Measurements from ENCODE around the gene LAMA2.

Gene LAMA2

DNA sequence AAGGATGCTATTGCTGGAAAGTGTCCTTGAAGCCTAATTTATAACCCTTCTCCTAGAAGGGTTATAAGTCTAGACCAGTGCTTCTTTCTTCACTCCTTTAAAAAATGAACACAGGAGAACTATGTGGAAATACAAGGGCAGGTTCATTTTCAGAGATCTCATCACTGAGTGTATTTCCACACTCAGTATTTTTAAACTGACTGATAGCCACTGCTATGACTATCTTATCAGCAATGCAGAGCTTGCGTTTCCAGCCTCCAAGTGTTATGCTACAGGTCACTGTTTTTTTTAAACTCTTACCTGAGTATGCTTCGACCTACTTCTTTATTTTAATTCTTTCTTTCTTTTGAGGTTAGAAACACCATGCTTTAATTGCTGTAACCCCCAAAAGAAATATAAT, 508.0 kb downstream of the LAMA2 start:
- no peak for DNase-seq

GRCh38 chr6:129393654-129394053, 510.7 kb downstream of the LAMA2 start:
- DNase-seq, result no peak

GRCh38 chr6:129398764-129399163, 515.8 kb downstream of the LAMA2 start:
- no peak for DNase-seq

- DNase-seq, result no peak
Observed at GRCh38 chr6:129402244-129402643, 519.3 kb downstream of the LAMA2 start.

GRCh38 chr6:129411092-129411491, 528.2 kb downstream of the LAMA2 start:
- DNase-seq, result no peak

GRCh38 chr6:129416337-129416990, 533.5 kb downstream of the LAMA2 start:
- DNase-seq, result no peak

- DNase-seq, result no peak
Observed at GRCh38 chr6:129417416-129418086, 534.6 kb downstream of the LAMA2 start.

- no peak for DNase-seq
Observed at GRCh38 chr6:129419324-129419723, 536.4 kb downstream of the LAMA2 start.

GRCh38 chr6:129426343-129426742, 543.4 kb downstream of the LAMA2 start:
- DNase-seq, result no peak

- DNase-seq, result no peak
Observed at GRCh38 chr6:129429956-129430355, 547.0 kb downstream of the LAMA2 start.

- no peak for DNase-seq
Observed at GRCh38 chr6:129432738-129433137, 549.8 kb downstream of the LAMA2 start.

- no peak for DNase-seq
Observed at GRCh38 chr6:129434091-129434490, 551.2 kb downstream of the LAMA2 start.

DNA sequence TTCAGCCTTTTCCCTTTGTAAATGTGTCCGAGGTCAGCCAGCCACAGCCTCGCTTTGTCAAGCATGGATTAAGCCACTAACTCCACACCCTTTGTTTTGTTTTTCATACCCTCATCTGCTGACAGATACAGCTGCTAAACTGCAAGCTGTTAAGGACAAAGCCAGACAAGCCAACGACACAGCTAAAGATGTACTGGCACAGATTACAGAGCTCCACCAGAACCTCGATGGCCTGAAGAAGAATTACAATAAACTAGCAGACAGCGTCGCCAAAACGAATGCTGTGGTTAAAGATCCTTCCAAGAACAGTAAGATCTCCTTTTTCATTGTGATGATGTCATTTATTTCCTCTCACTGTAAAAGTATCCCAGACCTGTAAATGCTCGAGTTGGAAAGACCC, 557.8 kb downstream of the LAMA2 start:
- no peak for DNase-seq

- no peak for DNase-seq
Observed at GRCh38 chr6:129444683-129445082, 561.7 kb downstream of the LAMA2 start.

DNA sequence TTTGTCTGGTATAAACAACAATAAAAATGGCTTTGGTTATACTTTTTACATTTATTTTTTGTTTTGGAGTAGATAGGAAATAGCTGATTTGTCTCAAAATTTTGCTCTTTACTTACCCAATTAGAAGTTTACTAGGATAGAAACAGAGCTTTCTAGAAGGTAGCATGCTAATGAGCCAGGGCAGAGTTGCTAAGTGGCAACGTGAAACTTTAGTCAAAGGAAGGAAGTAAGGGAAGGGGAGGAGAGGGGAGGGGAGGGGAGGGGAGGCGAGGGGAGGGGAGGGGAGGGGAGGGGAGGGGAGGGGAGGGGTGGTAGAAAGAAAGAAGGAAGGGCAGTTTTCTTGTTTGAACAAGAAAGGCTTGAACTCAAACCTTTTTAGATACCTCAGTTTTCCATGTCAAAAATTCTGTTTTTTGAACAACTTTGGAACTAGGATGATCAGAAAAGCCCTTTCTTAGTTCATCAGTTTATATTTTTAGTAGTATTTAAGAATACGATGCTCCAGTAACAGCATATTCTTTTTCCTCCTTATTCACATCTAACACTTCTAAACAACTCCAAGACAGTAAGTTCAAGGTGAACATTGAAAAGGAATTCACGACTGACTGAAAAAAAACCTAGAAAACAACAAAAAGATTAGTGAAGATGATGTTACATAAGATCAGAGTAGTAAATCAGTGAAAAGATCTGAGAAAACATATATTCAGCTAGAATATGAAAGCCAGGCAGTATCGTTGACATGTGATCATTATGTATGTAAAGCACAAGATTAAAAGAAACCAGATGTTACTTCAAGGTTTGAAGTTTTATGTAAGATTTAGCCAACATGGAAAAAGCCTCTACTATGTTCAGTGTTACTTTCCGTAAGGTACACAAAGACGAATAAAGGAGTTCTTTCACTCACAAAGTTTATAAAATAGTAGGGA, 563.6 kb downstream of the LAMA2 start:
- no peak for DNase-seq

GRCh38 chr6:129447198-129447565, 564.2 kb downstream of the LAMA2 start:
- DNase-seq, result no peak

GRCh38 chr6:129448965-129449364, 566.0 kb downstream of the LAMA2 start:
- no peak for DNase-seq

GRCh38 chr6:129451187-129451586, 568.2 kb downstream of the LAMA2 start:
- DNase-seq, result no peak

DNA sequence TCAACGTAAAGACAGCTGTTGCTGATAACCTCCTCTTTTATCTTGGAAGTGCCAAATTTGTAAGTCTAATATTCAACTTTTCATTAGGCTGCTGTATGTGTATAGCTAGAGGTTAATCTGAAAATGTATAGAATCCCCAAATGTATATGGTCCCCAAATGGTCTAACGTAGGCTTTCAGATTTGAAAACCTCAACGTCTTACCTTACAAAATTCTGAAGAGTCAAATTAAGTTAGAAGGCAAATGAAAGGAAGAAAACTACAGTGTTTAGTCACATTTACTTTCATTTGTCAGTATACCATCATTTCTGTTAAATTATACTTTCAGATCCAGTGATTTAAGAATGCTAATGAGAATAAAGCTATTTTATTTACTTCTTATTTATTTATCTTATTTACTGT, 570.1 kb downstream of the LAMA2 start:
- no peak for DNase-seq

GRCh38 chr6:129454488-129454887, 571.5 kb downstream of the LAMA2 start:
- DNase-seq, result no peak

DNA sequence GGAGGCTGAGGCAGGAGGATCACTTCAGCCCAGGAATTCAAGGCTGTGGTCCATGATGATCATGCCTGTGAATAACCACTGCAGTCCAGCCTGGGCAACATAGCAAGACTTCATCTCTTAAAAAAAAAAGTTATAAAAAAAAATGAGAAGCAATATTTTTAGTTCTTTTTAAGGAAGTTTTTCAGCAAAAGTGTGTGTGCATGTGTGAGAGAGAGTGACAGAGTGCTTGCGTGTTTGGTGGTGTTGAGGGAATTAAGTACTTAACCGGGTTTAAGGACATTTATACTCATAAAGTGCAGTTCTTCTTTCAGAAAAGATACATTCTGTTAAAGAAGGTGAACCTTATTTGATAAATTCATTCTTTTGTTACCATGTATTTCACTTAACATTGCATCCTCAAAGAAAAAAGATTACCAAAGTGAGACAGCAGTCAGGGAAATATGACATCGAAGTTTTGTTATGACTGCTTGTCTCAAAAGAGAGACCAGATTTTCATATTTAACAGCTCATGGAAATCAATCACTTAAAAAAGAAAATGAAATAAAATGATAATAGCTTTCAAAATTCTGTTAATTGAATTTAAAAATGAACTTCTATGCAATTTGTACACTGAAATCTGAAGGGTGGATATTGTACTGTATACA, 572.3 kb downstream of the LAMA2 start:
- DNase-seq, result no peak

DNA sequence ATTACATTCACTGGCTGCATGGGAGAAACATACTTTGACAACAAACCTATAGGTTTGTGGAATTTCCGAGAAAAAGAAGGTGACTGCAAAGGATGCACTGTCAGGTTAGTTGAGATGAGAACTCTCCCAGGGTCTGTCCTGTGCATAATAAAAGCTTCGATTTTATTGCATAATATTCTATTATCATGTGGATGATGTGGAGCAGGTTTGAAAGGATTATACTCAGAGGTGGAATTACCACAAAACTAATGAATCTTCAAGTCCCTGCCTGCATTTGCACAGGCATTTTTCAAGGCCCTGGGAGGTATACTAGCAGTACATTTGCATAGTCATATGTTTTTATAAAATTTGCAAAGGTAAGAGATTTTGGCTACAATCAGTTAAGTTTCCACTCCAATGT, 577.3 kb downstream of the LAMA2 start:
- no peak for DNase-seq

DNA sequence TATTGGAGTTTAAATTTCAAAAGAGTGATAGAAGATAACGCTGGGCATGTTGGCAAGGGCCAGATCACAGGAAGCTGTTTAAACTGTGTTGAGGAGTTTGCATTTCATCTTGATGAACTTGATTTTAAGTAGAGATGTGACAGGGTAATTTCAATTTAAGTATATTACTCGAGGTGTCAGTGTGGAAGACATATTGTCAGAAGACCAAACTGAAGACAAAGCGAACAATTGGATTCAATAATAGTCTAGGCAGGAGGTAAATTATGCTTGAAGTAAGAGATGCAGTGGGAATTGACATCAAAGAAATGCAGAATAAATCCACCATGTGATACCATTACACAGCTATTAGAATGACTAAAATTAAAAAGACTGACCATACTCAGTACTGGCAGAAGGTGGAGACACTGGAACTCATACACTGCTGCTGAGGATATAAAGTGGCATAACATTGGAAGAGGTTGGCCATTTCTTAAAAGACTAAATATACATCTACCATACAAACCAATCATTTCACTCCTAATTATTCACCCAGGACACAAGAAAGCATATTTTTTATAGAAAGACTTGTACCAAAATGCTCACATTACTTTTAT, 586.2 kb downstream of the LAMA2 start:
- no peak for DNase-seq
